HEK293 (cell line): ENCODE measurements around the gene LEMD1.

Experiments used
- CTCF ChIA-PET: fragments of 350-600 bp; formaldehyde crosslinking; extraction: SDS; loops from one replicate; lab custom pipeline; 2021; ENCODE audit warnings: antibody characterized with exemption; lab: Yijun Ruan, JAX
- POLR2A ChIA-PET: fragments of 300-600 bp; formaldehyde crosslinking; extraction: SDS; loops from one replicate; lab custom pipeline; 2020; ENCODE audit warnings: antibody characterized with exemption, inconsistent platforms; lab: Yijun Ruan, JAX
- H3K27ac ChIP-seq: fragments of 200-500 bp; sonication (Bioruptor generic); 2 replicates; pipeline ENCODE4 v1.5.1; 2014; ENCODE audit warnings: low read depth, low read length, control low read depth, inconsistent platforms; ENCODE audit errors: extremely low read depth
- H3K36me3 ChIP-seq, 2 experiments: fragments of 200-500 bp in 1 of 2; sonication (Bioruptor generic) in 1 of 2; 1 replicate in 1 of 2; 2 replicates in 1 of 2; pipeline ENCODE4 v1.5.1; 2014 to 2017; ENCODE audit warnings: inconsistent platforms in 2 of 2, low read length in 2 of 2; ENCODE audit not compliant: control insufficient read depth in 2 of 2, insufficient read depth in 1 of 2
- H3K4me1 ChIP-seq: fragments of 200-500 bp; sonication (Bioruptor generic); 2 replicates; pipeline ENCODE4 v1.5.1; 2014; ENCODE audit warnings: mild to moderate bottlenecking, low read length, inconsistent platforms; ENCODE audit not compliant: control insufficient read depth, insufficient read depth
- H3K4me3 ChIP-seq: 2 replicates; pipeline ENCODE4 v1.5.1; 2011; ENCODE audit warnings: low read depth, mild to moderate bottlenecking, control low read depth, low read length, moderate library complexity
- H3K9me3 ChIP-seq: fragments of 200-500 bp; sonication (Bioruptor generic); 2 replicates; pipeline ENCODE4 v1.5.1; 2014; ENCODE audit warnings: low read depth, low read length, inconsistent platforms; ENCODE audit not compliant: control insufficient read depth, insufficient read depth
- BCL11A ChIP-seq: fragments of 450-650 bp; formaldehyde crosslinking; IDR thresholded peaks from 2 replicates; pipeline ENCODE4 v1.5.1; 2016; ENCODE audit warnings: low read depth, missing biosample characterization, missing genetic modification characterization
- KLF9 ChIP-seq: fragments of 450-650 bp; formaldehyde crosslinking; IDR thresholded peaks from 2 replicates; pipeline ENCODE4 v1.5.1; 2016; ENCODE audit warnings: missing biosample characterization, missing genetic modification characterization, low read depth
- MZF1 ChIP-seq: fragments of 450-650 bp; formaldehyde crosslinking; IDR thresholded peaks from 2 replicates; pipeline ENCODE4 v1.5.1; 2017; ENCODE audit warnings: missing biosample characterization, missing genetic modification characterization, borderline replicate concordance
- SETDB1 ChIP-seq: IDR thresholded peaks from one replicate; pipeline ENCODE4 v1.6.1; 2017; ENCODE audit warnings: mild to moderate bottlenecking, low read length, moderate library complexity, mixed read lengths; ENCODE audit not compliant: insufficient read length
- SP3 ChIP-seq: fragments of 450-650 bp; formaldehyde crosslinking; IDR thresholded peaks from 2 replicates; pipeline ENCODE4 v1.5.1; 2016; ENCODE audit warnings: missing biosample characterization, missing genetic modification characterization
- ZFP3 ChIP-seq: fragments of 450-650 bp; formaldehyde crosslinking; IDR thresholded peaks from 2 replicates; pipeline ENCODE4 v1.5.1; 2016; ENCODE audit warnings: low read depth, missing biosample characterization, missing genetic modification characterization
- ZIC2 ChIP-seq: fragments of 450-650 bp; formaldehyde crosslinking; IDR thresholded peaks from 2 replicates; pipeline ENCODE4 v1.5.1; 2016; ENCODE audit warnings: missing biosample characterization, missing genetic modification characterization
- ZNF184 ChIP-seq: fragments of 450-650 bp; IDR thresholded peaks from 2 replicates; pipeline ENCODE4 v1.5.1; 2018; ENCODE audit warnings: missing biosample characterization, mild to moderate bottlenecking, missing genetic modification characterization
- ZNF341 ChIP-seq: fragments of 450-650 bp; formaldehyde crosslinking; IDR thresholded peaks from 2 replicates; pipeline ENCODE4; 2016; ENCODE audit warnings: low read depth, missing biosample characterization, missing genetic modification characterization
- ZNF561 ChIP-seq: fragments of 450-650 bp; IDR thresholded peaks from 2 replicates; pipeline ENCODE4 v1.5.1; 2018; ENCODE audit warnings: missing biosample characterization, missing genetic modification characterization, borderline replicate concordance
- ZNF660 ChIP-seq: fragments of 450-650 bp; IDR thresholded peaks from 2 replicates; pipeline ENCODE4 v1.5.1; 2018; ENCODE audit warnings: missing biosample characterization, mild to moderate bottlenecking, missing genetic modification characterization
- ZNF792 ChIP-seq: fragments of 450-650 bp; formaldehyde crosslinking; IDR thresholded peaks from 2 replicates; pipeline ENCODE4 v1.5.1; 2016; ENCODE audit warnings: missing biosample characterization, missing genetic modification characterization
- ZNF830 ChIP-seq: fragments of 450-650 bp; IDR thresholded peaks from 2 replicates; pipeline ENCODE4 v1.5.0; 2018; ENCODE audit warnings: missing biosample characterization, missing genetic modification characterization, low read depth, mild to moderate bottlenecking, moderate library complexity
- ZNF837 ChIP-seq: fragments of 450-650 bp; formaldehyde crosslinking; IDR thresholded peaks from 2 replicates; pipeline ENCODE4 v1.5.1; 2016; ENCODE audit warnings: missing biosample characterization, missing genetic modification characterization
- ZNF843 ChIP-seq: fragments of 450-650 bp; formaldehyde crosslinking; IDR thresholded peaks from 2 replicates; pipeline ENCODE4 v1.5.1; 2016; ENCODE audit warnings: missing biosample characterization, missing genetic modification characterization
- ZSCAN16 ChIP-seq: fragments of 450-650 bp; formaldehyde crosslinking; IDR thresholded peaks from 2 replicates; pipeline ENCODE4 v1.5.1; 2016; ENCODE audit warnings: missing biosample characterization, missing genetic modification characterization
- TF ChIP-seq, protein P1 (sequence below): fragments of 450-650 bp; formaldehyde crosslinking; IDR thresholded peaks from 2 replicates; pipeline ENCODE4 v1.5.1; 2016; ENCODE audit warnings: missing biosample characterization, missing genetic modification characterization
- TF ChIP-seq, protein P2 (sequence below): fragments of 450-650 bp; formaldehyde crosslinking; IDR thresholded peaks from 2 replicates; pipeline ENCODE4 v1.5.1; 2016; ENCODE audit warnings: missing biosample characterization, missing genetic modification characterization
- TF ChIP-seq, protein P3 (sequence below): fragments of 450-650 bp; formaldehyde crosslinking; IDR thresholded peaks from 2 replicates; pipeline ENCODE4 v1.5.1; 2016; ENCODE audit warnings: missing biosample characterization, missing genetic modification characterization
- TF ChIP-seq, protein P4 (sequence below): fragments of 450-650 bp; formaldehyde crosslinking; IDR thresholded peaks from 2 replicates; pipeline ENCODE4 v1.5.1; 2016; ENCODE audit warnings: missing biosample characterization, missing genetic modification characterization

Gene LEMD1

DNA sequence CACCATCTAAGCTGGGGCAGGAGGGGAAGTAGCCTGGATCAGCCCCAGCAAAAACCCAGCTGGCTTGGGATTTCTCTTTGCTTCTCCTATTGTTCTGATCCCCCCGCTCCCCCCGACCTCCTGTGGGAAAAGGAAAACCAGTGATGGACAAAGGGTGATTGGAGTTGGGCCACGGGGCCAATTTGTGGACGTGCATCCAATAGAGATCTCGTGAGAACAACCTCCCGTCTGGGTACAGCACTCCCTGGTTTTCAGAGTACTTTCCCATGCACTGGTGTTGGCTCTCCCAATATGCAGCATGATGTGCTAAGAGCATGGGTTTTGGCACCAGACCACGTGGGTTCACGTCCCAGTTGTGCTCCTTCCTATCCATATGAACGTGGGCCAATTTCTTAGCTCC, 25.0 kb upstream of the LEMD1 start:
- Histone ChIP-seq H3K9me3 (no peaks in the 10 kb centered on the region), H3K4me3 (no peak overlapping the region), H3K4me1 (no peaks in the 10 kb centered on the region; the same call in 1 of the 2 replicates), H3K36me3 (no peaks in the 10 kb centered on the region), H3K27ac (no peak overlapping the region)
- TF ChIP-seq ZNF837 (tag by site-specific recombination) (no peak), ZIC2 (tag by site-specific recombination) (no peak), ZNF561 (no peak)
- TF ChIP-seq, protein P1, sequence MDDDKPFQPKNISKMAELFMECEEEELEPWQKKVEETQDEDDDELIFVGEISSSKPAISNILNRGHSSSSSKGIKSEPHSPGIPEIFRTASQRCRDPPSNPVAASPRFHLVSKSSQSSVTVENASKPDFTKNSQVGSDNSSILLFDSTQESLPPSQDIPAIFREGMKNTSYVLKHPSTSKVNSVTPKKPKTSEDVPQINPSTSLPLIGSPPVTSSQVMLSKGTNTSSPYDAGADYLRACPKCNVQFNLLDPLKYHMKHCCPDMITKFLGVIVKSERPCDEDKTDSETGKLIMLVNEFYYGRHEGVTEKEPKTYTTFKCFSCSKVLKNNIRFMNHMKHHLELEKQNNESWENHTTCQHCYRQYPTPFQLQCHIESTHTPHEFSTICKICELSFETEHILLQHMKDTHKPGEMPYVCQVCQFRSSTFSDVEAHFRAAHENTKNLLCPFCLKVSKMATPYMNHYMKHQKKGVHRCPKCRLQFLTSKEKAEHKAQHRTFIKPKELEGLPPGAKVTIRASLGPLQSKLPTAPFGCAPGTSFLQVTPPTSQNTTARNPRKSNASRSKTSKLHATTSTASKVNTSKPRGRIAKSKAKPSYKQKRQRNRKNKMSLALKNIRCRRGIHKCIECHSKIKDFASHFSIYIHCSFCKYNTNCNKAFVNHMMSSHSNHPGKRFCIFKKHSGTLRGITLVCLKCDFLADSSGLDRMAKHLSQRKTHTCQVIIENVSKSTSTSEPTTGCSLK (tag by site-specific recombination) = no peak
- POLR2A ChIA-PET = no interaction called here
- CTCF ChIA-PET = interaction anchor here (0.6 to 1.5 kb wide), 4 partner anchors 8 to 119 kb away, joined by 3 to 5 read pairs (median 4); partner anchors contain the start of gene CDK18

DNA sequence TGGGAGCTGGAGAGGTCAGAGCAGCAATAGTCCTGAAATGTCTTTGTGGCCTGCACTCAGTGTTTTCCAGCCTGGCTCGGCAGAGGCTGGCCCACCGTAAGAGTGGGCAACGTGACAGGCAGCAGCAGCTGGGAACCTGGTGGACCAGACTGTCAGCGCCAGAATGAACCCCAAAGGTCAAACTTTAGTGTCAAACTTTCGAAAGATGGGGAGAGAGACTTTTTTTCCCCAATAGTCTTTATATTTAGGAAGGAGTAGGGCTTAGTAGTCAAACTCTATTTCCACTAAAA, 23.7 kb upstream of the LEMD1 start:
- Histone ChIP-seq H3K9me3 (no peaks in the 10 kb centered on the region), H3K27ac (no peak overlapping the region), H3K4me1 (no peaks in the 10 kb centered on the region; the same call in 1 of the 2 replicates), H3K4me3 (no peak overlapping the region), H3K36me3 (no peaks in the 10 kb centered on the region)
- POLR2A ChIA-PET = no interaction called here
- TF ChIP-seq, protein P2, sequence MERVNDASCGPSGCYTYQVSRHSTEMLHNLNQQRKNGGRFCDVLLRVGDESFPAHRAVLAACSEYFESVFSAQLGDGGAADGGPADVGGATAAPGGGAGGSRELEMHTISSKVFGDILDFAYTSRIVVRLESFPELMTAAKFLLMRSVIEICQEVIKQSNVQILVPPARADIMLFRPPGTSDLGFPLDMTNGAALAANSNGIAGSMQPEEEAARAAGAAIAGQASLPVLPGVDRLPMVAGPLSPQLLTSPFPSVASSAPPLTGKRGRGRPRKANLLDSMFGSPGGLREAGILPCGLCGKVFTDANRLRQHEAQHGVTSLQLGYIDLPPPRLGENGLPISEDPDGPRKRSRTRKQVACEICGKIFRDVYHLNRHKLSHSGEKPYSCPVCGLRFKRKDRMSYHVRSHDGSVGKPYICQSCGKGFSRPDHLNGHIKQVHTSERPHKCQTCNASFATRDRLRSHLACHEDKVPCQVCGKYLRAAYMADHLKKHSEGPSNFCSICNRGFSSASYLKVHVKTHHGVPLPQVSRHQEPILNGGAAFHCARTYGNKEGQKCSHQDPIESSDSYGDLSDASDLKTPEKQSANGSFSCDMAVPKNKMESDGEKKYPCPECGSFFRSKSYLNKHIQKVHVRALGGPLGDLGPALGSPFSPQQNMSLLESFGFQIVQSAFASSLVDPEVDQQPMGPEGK (tag by site-specific recombination) = no peak
- TF ChIP-seq ZSCAN16 (tag by site-specific recombination) (no peak), MZF1 (tag by site-specific recombination) (no peak), ZNF830 (tag by site-specific recombination) (no peak), ZNF843 (tag by site-specific recombination) (no peak), SP3 (tag by site-specific recombination) (no peak), ZNF184 (tag by site-specific recombination) (no peak), SETDB1 (no peak), ZNF792 (tag by site-specific recombination) (no peak), KLF9 (tag by site-specific recombination) (no peak), ZNF341 (no peak), BCL11A (tag by site-specific recombination) (no peak), ZFP3 (no peak), ZNF660 (tag by site-specific recombination) (no peak)
- TF ChIP-seq, protein P3, sequence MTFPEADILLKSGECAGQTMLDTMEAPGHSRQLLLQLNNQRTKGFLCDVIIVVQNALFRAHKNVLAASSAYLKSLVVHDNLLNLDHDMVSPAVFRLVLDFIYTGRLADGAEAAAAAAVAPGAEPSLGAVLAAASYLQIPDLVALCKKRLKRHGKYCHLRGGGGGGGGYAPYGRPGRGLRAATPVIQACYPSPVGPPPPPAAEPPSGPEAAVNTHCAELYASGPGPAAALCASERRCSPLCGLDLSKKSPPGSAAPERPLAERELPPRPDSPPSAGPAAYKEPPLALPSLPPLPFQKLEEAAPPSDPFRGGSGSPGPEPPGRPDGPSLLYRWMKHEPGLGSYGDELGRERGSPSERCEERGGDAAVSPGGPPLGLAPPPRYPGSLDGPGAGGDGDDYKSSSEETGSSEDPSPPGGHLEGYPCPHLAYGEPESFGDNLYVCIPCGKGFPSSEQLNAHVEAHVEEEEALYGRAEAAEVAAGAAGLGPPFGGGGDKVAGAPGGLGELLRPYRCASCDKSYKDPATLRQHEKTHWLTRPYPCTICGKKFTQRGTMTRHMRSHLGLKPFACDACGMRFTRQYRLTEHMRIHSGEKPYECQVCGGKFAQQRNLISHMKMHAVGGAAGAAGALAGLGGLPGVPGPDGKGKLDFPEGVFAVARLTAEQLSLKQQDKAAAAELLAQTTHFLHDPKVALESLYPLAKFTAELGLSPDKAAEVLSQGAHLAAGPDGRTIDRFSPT = no peak
- TF ChIP-seq, protein P4, sequence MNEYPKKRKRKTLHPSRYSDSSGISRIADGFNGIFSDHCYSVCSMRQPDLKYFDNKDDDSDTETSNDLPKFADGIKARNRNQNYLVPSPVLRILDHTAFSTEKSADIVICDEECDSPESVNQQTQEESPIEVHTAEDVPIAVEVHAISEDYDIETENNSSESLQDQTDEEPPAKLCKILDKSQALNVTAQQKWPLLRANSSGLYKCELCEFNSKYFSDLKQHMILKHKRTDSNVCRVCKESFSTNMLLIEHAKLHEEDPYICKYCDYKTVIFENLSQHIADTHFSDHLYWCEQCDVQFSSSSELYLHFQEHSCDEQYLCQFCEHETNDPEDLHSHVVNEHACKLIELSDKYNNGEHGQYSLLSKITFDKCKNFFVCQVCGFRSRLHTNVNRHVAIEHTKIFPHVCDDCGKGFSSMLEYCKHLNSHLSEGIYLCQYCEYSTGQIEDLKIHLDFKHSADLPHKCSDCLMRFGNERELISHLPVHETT (tag by site-specific recombination) = no peak
- CTCF ChIA-PET = interaction anchor here (1.0 to 1.9 kb wide), 4 partner anchors 9 to 40 kb away, joined by 3 to 6 read pairs (median 4); no protein-coding TSS in a partner anchor
